B cell (primary cell): Measurements from ENCODE around the gene CLCN5. TPM values are rescaled to one million over a fixed set of nuclear protein-coding genes. Genes with fewer than 3 reads are reported as not detected.

Experiments used
- ATAC-seq: fragments of 200-7000 bp; cut with Tn5 transposase; one replicate; pipeline ENCODE4 v1.10.0; 2021; ENCODE audit warnings: low read depth, mild to moderate bottlenecking, moderate number of reproducible peaks, moderate library complexity
- CTCF ChIA-PET: fragments of 350-600 bp; sonication (Branson Sonifier 250); formaldehyde crosslinking; loops from one replicate; lab custom pipeline; 2021; ENCODE audit warnings: antibody characterized with exemption, inconsistent platforms; lab: Charles Lee
- POLR2A ChIA-PET: fragments of 350-600 bp; sonication (Branson Sonifier 250); formaldehyde crosslinking; loops from one replicate; lab custom pipeline; 2021; ENCODE audit warnings: antibody characterized with exemption; lab: Charles Lee
- DNase-seq: peaks from one replicate; pipeline ENCODE4 v3.0.0; 2013
- H2AFZ ChIP-seq: 2 replicates; pipeline ENCODE4 v1.6.1; 2012; ENCODE audit warnings: mild to moderate bottlenecking, low read depth, low read length; ENCODE audit not compliant: insufficient read depth, poor library complexity, severe bottlenecking
- H3K27ac ChIP-seq, 2 donors: 1 replicate in 1 of 2; 2 replicates in 1 of 2; pipeline ENCODE4 v1.5.1; 2012 to 2013; ENCODE audit warnings: low read length in 2 of 2, mild to moderate bottlenecking in 2 of 2, moderate library complexity in 1 of 2
- H3K27me3 ChIP-seq, 4 experiments: fragments of 200-600 bp in 1 of 4; sonication (generic) in 1 of 4; replicated peaks in 1 of 4; 1 replicate in 2 of 4; 2 replicates in 2 of 4; pipeline versions ENCODE4 v1.6.1 to v1.7.0; 2013 to 2016; ENCODE audit warnings: low read length in 3 of 4, mild to moderate bottlenecking in 2 of 4, mixed read lengths in 1 of 4, moderate library complexity in 1 of 4; ENCODE audit not compliant: insufficient read depth in 4 of 4, control insufficient read depth in 3 of 4; ENCODE audit errors: control extremely low read depth in 1 of 4
- H3K36me3 ChIP-seq, 2 experiments: replicated peaks in 1 of 2; 1 replicate in 1 of 2; 2 replicates in 1 of 2; pipeline versions ENCODE4 v1.6.1 to v1.7.1; 2013; ENCODE audit warnings: low read length in 1 of 2; ENCODE audit not compliant: insufficient read depth in 2 of 2, control insufficient read depth in 1 of 2; ENCODE audit errors: control extremely low read depth in 1 of 2, extremely low read depth in 1 of 2
- H3K4me1 ChIP-seq, 2 donors: fragments of 200-600 bp in 1 of 2; sonication (generic) in 1 of 2; 1 replicate in 1 of 2; 2 replicates in 1 of 2; pipeline versions ENCODE4 v1.5.1 to v1.6.1; 2013 to 2017; ENCODE audit warnings: low read length in 2 of 2; ENCODE audit not compliant: control insufficient read depth in 2 of 2, insufficient read depth in 2 of 2
- H3K4me2 ChIP-seq: replicated peaks from 2 replicates; pipeline ENCODE3; 2012; ENCODE audit warnings: mild to moderate bottlenecking, low read depth, low read length; ENCODE audit not compliant: poor library complexity, severe bottlenecking
- H3K4me3 ChIP-seq, 5 experiments: fragments of 200-600 bp in 1 of 5; sonication (generic) in 1 of 5; 1 replicate in 3 of 5; 2 replicates in 2 of 5; pipeline versions ENCODE4 v1.5.1 to v1.7.0; 2011 to 2016; ENCODE audit warnings: low read length in 4 of 5, mild to moderate bottlenecking in 4 of 5, low read depth in 2 of 5, control low read depth in 1 of 5, moderate library complexity in 1 of 5; ENCODE audit not compliant: insufficient read depth in 1 of 5; ENCODE audit errors: control extremely low read depth in 1 of 5, extremely low read depth in 1 of 5
- H3K79me2 ChIP-seq: fragments of 200-600 bp; sonication (generic); one replicate; pipeline ENCODE4 v1.6.0; 2016; ENCODE audit warnings: low read length; ENCODE audit not compliant: control insufficient read depth, insufficient read depth
- H3K9ac ChIP-seq: fragments of 200-600 bp; sonication (generic); 2 replicates; pipeline ENCODE4 v1.6.1; 2017; ENCODE audit warnings: mild to moderate bottlenecking, low read length, moderate library complexity
- H3K9me3 ChIP-seq, 3 donors: one replicate each; pipeline versions ENCODE4 v1.6.1 to v1.7.1; 2013; ENCODE audit warnings: low read length in 2 of 3; ENCODE audit not compliant: control insufficient read depth in 2 of 3, insufficient read depth in 1 of 3; ENCODE audit errors: control extremely low read depth in 1 of 3
- H4K20me1 ChIP-seq: 2 replicates; pipeline ENCODE4 v1.6.0; 2012; ENCODE audit warnings: mild to moderate bottlenecking, low read length; ENCODE audit not compliant: insufficient read depth, control insufficient read depth, poor library complexity, severe bottlenecking
- H3K27ac Mint-ChIP-seq: one replicate; pipeline ENCODE4 v1.8.0; 2021; ENCODE audit warnings: mixed read lengths
- H3K27me3 Mint-ChIP-seq: one replicate; pipeline ENCODE4 v1.8.0; 2021; ENCODE audit warnings: mixed read lengths
- H3K4me1 Mint-ChIP-seq: one replicate; pipeline ENCODE4 v1.8.0; 2021; ENCODE audit warnings: mixed read lengths
- H3K4me3 Mint-ChIP-seq: one replicate; pipeline ENCODE4 v1.8.0; 2021; ENCODE audit warnings: mixed read lengths
- H3K9me3 Mint-ChIP-seq: one replicate; pipeline ENCODE4 v1.8.0; 2022; ENCODE audit warnings: mixed read lengths; ENCODE audit not compliant: insufficient read depth
- CTCF ChIP-seq: fragments of 200-600 bp; IDR thresholded peaks from one replicate; pipeline ENCODE4 v1.8.0; 2022; ENCODE audit warnings: antibody characterized with exemption, mild to moderate bottlenecking
- EZH2 ChIP-seq: IDR thresholded peaks from 2 replicates; pipeline ENCODE4 v1.6.1; 2012; ENCODE audit warnings: borderline replicate concordance, low read depth, mild to moderate bottlenecking, moderate library complexity, low read length; ENCODE audit not compliant: insufficient read depth, poor library complexity, severe bottlenecking
- WGBS: methylation state at CpG from one replicate; pipeline ENCODE4 v1.1.5; 2013; ENCODE audit warnings: missing lambda C conversion rate; ENCODE audit not compliant: insufficient coverage; 5-methylcytosine and 5-hydroxymethylcytosine counted together
- intact Hi-C: fragments of 100-400 bp; cut with micrococcal nuclease; formaldehyde crosslinking; loops from one replicate; pipeline ENCODE4 v1.10.0; 2022
- polyA plus RNA-seq: library from polyadenylated mRNA; depleted of rRNA; stranded (reverse); fragments of >200 nt; gene quantifications from 2 replicates; pipeline ENCODE4 v1.2.3, GENCODE V29; 2012
- total RNA-seq, 2 donors: library from RNA; stranded (reverse); fragments of 120-200 nt in 1 of 2; gene quantifications; 1 replicate in 1 of 2; 2 replicates in 1 of 2; pipeline versions ENCODE4 v1.2.3 to v1.2.4, GENCODE V29; 2013 to 2022

The CLCN5 gene
- total and polyA plus RNA-seq, 2 donors (not counting 1 experiment from before 2014, with no cell fraction given) = 0.55 to 3.6 TPM

DNA sequence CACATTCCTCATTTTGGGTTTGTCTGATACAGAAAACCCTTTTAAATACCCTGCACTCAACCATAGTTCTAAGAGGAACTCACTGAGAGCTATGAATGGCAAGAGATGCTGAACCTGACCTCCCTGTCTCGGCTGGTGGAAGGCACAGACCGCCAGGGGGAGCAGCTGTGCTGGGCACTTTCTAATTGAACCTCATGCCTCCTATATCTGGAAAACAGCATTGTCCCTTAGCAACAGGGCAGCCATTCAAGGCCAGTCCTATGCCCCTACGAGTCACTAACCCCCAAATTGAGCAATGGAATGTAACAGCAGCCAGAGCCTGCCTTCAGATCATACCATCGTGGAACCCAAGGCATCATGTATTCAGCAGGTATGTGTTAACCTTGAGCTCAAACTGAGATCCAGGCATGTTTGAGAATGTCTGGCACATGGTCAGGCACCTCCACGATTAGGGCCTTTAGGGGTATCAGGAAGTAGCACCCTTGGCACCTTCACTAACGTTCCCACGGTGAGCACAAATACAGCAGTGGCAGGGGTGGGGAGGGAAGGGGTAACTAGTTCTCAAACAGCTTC lies 38.0 kb upstream of the CLCN5 start:
- H3K4me1 ChIP-seq = peaks cover 10 to 14% of the 10 kb centered on the region in 2 donors
- DNase-seq (peak; percentile 56), ATAC-seq (peak; percentile 25)
- H3K4me3 ChIP-seq = no peak overlapping the region
- H3K4me2 ChIP-seq = no peak overlapping the region
- no peaks in the 10 kb centered on the region for H3K79me2 ChIP-seq
- no peaks in the 10 kb centered on the region for H3K27me3 ChIP-seq
- TF ChIP-seq EZH2 (no peak), CTCF (peak; percentile 69)
- Mint-ChIP-seq H3K27ac (no peak overlapping the region), H3K4me1 (peaks cover 18% of the 10 kb centered on the region), H3K9me3 (no peaks in the 10 kb centered on the region), H3K27me3 (peaks cover 2% of the 10 kb centered on the region), H3K4me3 (no peak overlapping the region)
- WGBS = 35% methylated on average over 4 of the region's 7 CpGs
- H4K20me1 ChIP-seq = no peaks in the 10 kb centered on the region
- ChIA-PET CTCF (interaction anchor here (0.6 to 1.7 kb wide), 10 partner anchors 8 to 1985 kb away, joined by 3 to 5 read pairs (median 3); partner anchors contain the start of gene CLCN5), POLR2A (no interaction called here)
- H3K27ac ChIP-seq = no peak overlapping the region
- no peaks in the 10 kb centered on the region for H3K9me3 ChIP-seq
- H3K9ac ChIP-seq = no peak overlapping the region
- no peak overlapping the region for H2AFZ ChIP-seq
- intact Hi-C loops = loop anchor here (2.0 kb wide), 1 partner anchor 30 kb away; no protein-coding TSS in a partner anchor
- H3K36me3 ChIP-seq = no peaks in the 10 kb centered on the region

- peaks cover 2% of the 10 kb centered on the region for H3K9me3 Mint-ChIP-seq
- no peak overlapping the region for H3K4me3 Mint-ChIP-seq
- Histone ChIP-seq H4K20me1 (no peaks in the 10 kb centered on the region), H3K4me1 (no peaks in the 10 kb centered on the region), H3K9me3 (peaks cover 0 to 6% (median 0%) of the 10 kb centered on the region in 3 donors), H3K27me3 (no peaks in the 10 kb centered on the region), H3K4me3 (no peak overlapping the region), H3K4me2 (no peak overlapping the region), H2AFZ (no peak overlapping the region), H3K9ac (no peak overlapping the region), H3K27ac (no peak overlapping the region), H3K36me3 (no peaks in the 10 kb centered on the region), H3K79me2 (no peaks in the 10 kb centered on the region)
- ATAC-seq = no peak
- no peak for DNase-seq
- H3K27me3 Mint-ChIP-seq = peaks cover 25% of the 10 kb centered on the region
- ChIA-PET POLR2A (no interaction called here), CTCF (no interaction called here)
- intact Hi-C loops = no loop called here
- no peak overlapping the region for H3K27ac Mint-ChIP-seq
- WGBS = no CpG with 5 or more reads among the region's 4 CpGs
- H3K4me1 Mint-ChIP-seq = no peaks in the 10 kb centered on the region
- no peak for TF ChIP-seq EZH2
- TF ChIP-seq CTCF = no peak
Measured at GRCh38 chrX:49892542-49892941, 29.9 kb upstream of the CLCN5 start.
